ENCODE results near the gene CREBRF. TPM values are rescaled to one million over a fixed set of nuclear protein-coding genes. Genes with fewer than 3 reads are reported as not detected.

Gene CREBRF
- total RNA-seq, 2 donors from 2014 or later = 12.2 to 12.7 TPM

DNA sequence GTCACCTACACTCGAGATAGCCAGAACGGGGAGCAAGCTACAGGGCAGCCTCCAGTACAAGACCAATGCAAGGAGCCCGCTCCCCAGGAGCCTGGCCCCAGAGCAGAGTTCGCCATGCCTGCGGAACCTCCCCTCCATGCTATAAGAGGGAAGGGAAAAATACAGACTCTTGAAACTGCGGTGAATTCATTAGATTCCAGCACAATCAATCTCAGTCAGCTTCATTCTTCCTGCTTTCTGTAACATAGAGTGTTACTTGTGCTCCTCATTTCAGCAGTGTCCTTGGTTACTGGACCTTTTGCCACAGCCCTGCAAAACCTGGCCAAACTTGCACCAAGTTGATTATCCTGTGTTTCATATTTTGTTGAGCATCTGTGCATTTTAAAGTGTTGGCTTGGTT, 22.2 kb upstream of the CREBRF start:
- Histone ChIP-seq H3K4me3 (ENCODE audit: low read length) (no peak overlapping the region), H3K27me3 (ENCODE audit: control insufficient read depth, insufficient read depth, low read length, poor library complexity, severe bottlenecking) (no peaks in the 10 kb centered on the region), H3K27ac (ENCODE audit: low read depth, low read length) (no peak overlapping the region), H3K36me3 (ENCODE audit: control insufficient read depth, insufficient read depth, low read length) (peaks cover 26% of the 10 kb centered on the region), H3K4me1 (ENCODE audit: control insufficient read depth, insufficient read depth, low read length) (no peaks in the 10 kb centered on the region), H3K9me3 (ENCODE audit: control insufficient read depth, low read length) (no peaks in the 10 kb centered on the region), H3K9ac (ENCODE audit: extremely low read depth, low read length, poor library complexity, severe bottlenecking) (no peak overlapping the region)
- no peak for DNase-seq
- no peaks in the 10 kb centered on the region for H3K27me3 Mint-ChIP-seq (ENCODE audit: insufficient read depth)
- no peak for TF ChIP-seq CTCF (conservative IDR thresholded peaks at IDR 0.05)
- no peak overlapping the region for H3K4me3 Mint-ChIP-seq
- H3K27ac Mint-ChIP-seq = no peak overlapping the region
- no peaks in the 10 kb centered on the region for H3K4me1 Mint-ChIP-seq
- H3K36me3 Mint-ChIP-seq (ENCODE audit: low read depth) = peaks cover 25% of the 10 kb centered on the region
- 86 to 88% methylated on average over 1 to 6 of the region's 6 CpGs for WGBS, 2 experiments (ENCODE audit: insufficient coverage in 1 of 2, insufficient read length in 1 of 2)
- no peaks in the 10 kb centered on the region for H3K9me3 Mint-ChIP-seq

DNA sequence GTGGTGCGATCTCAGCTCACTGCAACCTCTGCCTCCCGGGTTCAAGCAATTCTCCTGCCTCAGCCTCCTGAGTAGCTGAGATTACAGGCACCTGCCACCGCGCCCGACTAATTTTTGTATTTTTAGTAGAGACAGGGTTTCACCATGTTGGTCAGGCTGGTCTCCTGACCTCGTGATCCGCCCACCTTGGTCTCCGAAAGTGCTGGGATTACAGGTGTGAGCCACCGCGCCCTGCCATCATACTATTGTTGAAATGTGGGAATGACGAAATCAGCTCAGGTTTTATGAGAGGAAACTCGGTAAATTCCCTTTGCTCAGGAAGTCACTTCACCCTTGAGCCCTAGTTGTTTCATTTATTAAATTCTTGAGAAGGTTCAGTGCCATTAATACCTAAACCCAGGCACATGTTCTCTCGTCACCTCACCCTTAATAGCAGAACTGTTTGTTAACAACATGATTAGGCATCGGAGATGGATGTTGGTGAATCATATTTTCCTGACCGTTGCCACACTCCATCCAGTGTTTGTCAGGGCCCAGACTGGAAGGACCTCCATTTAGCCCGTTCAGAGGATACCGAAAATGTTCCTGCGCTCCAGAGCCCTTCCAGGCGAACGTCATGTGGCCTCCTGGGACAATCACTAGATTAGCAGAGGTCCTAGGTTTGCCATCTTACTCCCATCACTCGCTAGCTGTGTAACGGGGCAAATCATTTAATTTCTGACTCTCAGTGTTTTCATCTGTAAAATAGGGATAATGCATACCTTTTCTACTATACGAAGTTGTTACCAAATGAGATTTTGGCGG, 20.0 kb upstream of the CREBRF start:
- no peak for TF ChIP-seq CTCF (conservative IDR thresholded peaks at IDR 0.05)
- peaks cover 8% of the 10 kb centered on the region for H3K9me3 Mint-ChIP-seq
- peaks cover 27% of the 10 kb centered on the region for H3K36me3 Mint-ChIP-seq (ENCODE audit: low read depth)
- no peak overlapping the region for H3K27ac ChIP-seq (ENCODE audit: low read depth, low read length)
- 91 to 94% methylated on average over 17 to 21 of the region's 24 CpGs for WGBS, 2 experiments (ENCODE audit: insufficient coverage in 1 of 2, insufficient read length in 1 of 2)
- H3K9ac ChIP-seq (ENCODE audit: extremely low read depth, low read length, poor library complexity, severe bottlenecking) = no peak overlapping the region
- no peaks in the 10 kb centered on the region for H3K27me3 ChIP-seq (ENCODE audit: control insufficient read depth, insufficient read depth, low read length, poor library complexity, severe bottlenecking)
- H3K4me3 ChIP-seq (ENCODE audit: low read length) = no peak overlapping the region
- H3K9me3 ChIP-seq (ENCODE audit: control insufficient read depth, low read length) = no peaks in the 10 kb centered on the region
- H3K4me1 ChIP-seq (ENCODE audit: control insufficient read depth, insufficient read depth, low read length) = no peaks in the 10 kb centered on the region
- DNase-seq = no peak
- no peaks in the 10 kb centered on the region for H3K4me1 Mint-ChIP-seq
- H3K4me3 Mint-ChIP-seq = no peak overlapping the region
- no peaks in the 10 kb centered on the region for H3K27me3 Mint-ChIP-seq (ENCODE audit: insufficient read depth)
- H3K36me3 ChIP-seq (ENCODE audit: control insufficient read depth, insufficient read depth, low read length) = peaks cover 26% of the 10 kb centered on the region
- H3K27ac Mint-ChIP-seq = no peak overlapping the region

DNA sequence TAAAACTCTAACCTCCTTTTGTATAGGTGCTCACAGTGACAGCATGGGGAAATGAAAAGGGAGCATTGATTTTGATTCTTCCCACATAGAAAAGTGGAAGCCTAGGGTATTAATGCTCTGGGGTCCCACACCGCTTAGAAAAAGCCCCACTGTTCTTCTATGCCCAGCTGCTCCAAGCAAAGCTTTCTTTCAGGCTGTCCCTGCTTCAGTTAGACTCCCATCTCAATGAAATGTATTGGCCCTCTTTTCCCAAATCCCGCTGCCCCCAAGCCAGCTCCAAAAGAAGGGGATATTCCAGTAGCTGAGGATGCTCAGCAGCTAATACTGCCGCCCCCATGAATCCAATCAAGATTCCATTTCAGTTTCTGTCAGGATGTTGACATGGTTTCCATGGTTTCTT, 17.0 kb upstream of the CREBRF start:
- Mint-ChIP-seq H3K4me3 (no peak overlapping the region), H3K4me1 (no peaks in the 10 kb centered on the region), H3K27me3 (ENCODE audit: insufficient read depth) (no peaks in the 10 kb centered on the region), H3K9me3 (peaks cover 8% of the 10 kb centered on the region), H3K27ac (no peak overlapping the region), H3K36me3 (ENCODE audit: low read depth) (peaks cover 24% of the 10 kb centered on the region)
- no peak for TF ChIP-seq CTCF (conservative IDR thresholded peaks at IDR 0.05)
- no peak overlapping the region for H3K4me3 ChIP-seq (ENCODE audit: low read length)
- no peak overlapping the region for H3K27ac ChIP-seq (ENCODE audit: low read depth, low read length)
- no peaks in the 10 kb centered on the region for H3K27me3 ChIP-seq (ENCODE audit: control insufficient read depth, insufficient read depth, low read length, poor library complexity, severe bottlenecking)
- no peak for DNase-seq
- no peaks in the 10 kb centered on the region for H3K4me1 ChIP-seq (ENCODE audit: control insufficient read depth, insufficient read depth, low read length)
- H3K36me3 ChIP-seq (ENCODE audit: control insufficient read depth, insufficient read depth, low read length) = peaks cover 18% of the 10 kb centered on the region
- H3K9me3 ChIP-seq (ENCODE audit: control insufficient read depth, low read length) = no peaks in the 10 kb centered on the region
- WGBS, 2 experiments (ENCODE audit: insufficient coverage in 1 of 2, insufficient read length in 1 of 2) = 88 to 100% methylated on average over 2 to 3 of the region's 3 CpGs
- H3K9ac ChIP-seq (ENCODE audit: extremely low read depth, low read length, poor library complexity, severe bottlenecking) = no peak overlapping the region

All from endodermal cell (in vitro differentiated cells).